Activated gamma-delta T cell treated with Interleukin-2 at 50 U/mL for 16 hours (primary cell): ENCODE results near the gene CNIH3.

ENCODE experiments used
- DNase-seq: peaks from one replicate; pipeline ENCODE4 v3.0.0-alpha.2; 2020

The CNIH3 gene

DNA sequence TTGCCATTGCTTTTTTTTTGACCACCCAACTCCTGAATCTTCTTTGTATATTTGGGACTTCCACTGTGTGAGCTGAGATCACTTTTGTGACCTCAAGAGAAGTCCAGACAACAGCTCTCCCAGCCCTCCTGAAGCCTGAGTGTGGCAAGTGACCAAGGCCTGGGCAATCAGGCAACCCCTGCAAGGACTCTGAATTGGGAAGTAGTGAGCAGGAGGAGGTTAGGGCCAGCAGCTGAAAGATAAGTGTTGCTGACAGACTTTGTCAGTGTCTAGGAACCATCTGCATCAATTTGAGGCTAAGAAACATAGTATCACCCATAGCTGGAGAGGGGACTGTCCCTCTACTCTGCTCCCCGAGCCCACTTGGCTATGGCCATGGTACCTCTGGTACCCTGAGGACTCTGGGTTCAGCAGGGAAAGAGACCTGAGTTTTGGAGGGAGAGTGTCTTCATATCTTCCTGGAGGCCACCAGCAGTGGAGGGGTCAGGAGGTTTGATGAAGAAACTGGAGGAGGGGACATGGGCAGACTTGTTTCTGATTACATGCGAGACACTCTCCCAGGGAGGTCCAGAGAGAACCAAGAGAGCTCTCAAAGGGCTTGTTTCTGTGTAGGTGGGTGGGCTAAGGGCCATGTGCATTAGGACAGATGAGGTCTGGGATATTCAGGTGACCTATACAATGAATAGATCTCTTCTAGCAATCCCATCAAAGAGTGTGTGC lies 166.3 kb downstream of the CNIH3 start:
- no peak for DNase-seq

DNA sequence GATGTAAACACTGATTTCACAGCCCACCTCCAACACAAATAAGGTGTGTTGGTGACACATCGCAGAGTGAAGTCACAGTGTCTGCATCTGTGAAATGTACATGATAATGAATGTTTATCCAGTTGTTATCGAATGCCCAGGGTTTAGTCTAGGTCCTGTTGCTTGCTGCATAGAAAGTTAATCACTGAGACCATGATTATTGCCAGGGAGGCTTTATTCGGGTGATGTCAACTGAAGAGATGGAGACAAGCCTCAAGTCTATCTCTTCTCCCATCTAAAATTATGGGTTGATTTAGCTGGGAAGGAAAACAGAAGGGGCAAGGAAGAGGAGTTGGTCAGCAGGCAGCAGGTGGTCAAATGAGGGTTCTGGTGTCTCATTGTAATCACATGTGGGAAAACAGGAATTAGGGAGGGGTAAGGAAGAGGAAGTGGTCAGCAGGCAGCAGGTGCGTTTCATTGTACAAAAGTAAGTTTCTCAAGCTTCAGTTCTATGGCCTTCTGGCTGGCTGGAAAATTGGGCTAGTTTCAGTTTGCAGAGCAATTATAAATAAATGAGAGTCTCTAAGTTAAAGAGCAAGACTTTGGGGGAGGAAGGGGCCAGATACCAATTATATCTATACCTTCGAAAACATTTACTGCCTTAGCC lies 167.0 kb downstream of the CNIH3 start:
- no peak for DNase-seq

DNA sequence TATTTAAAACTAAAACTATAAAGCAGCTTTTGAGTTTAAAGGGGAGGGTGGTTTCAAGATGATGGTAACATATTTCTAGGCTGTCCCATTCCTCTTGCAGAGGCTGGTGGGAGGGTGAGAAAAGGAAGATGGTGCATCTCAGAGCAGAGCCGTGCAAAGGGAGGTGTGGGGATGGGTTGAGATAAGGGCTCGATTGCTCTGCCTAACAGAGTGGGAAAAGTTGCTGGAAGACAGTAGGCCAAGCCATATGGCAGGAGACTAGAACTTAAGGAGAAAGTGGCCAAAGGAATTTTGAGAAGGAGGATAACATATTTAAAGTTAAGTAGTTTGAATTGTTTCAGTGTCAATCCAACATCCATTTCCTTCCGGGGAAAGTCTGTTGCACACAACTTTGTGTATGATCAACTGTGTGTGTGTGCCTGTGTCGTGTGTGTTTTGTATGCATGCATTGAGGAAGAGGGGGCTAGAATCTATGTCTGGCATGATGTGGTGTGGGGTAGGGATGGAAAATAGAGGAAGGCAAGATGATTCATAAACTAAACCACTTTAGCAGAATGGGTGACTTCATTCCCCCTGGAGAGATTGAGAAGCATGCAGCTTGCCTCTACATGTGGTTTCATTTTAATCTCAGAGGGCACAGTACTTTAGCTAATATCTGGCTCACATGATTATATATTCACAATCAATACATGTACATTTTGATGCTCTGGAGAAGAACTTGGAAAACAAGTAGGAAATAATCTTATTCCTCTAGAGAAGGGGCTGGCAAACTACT lies 168.3 kb downstream of the CNIH3 start:
- no peak for DNase-seq

DNA sequence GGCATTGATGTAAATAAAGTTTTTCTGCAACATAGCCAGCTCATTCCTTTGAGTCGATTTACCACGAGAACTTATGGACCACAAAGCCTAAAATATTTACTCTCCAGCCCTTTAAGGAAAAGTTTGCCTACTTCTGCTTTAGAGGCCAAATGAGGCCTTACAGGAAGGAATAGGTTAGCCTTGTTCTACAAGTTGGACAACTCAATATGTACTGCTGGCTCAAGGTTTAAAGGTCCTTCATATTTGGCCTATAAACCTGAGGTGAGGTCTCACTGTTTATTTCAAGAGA lies 168.9 kb downstream of the CNIH3 start:
- no peak for DNase-seq

DNA sequence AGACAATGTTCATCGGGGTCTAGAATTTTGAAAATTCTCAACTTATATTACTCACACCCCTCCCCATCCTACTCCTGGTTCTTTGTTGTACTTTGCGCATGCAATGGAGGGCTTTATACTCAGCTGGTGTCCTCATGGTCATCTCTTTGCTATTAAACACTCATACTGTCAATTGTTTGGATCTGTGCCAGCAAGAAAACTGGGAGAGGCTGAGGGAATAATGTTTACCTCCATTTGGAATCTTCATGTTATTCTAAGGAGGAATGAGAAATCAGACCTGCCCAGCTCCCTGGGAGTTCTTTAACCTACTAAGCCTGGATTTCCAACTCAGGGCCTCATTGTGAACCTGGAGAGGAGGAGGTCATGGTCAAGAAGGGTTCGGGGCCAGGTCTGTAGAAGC lies 169.5 kb downstream of the CNIH3 start:
- no peak for DNase-seq

DNA sequence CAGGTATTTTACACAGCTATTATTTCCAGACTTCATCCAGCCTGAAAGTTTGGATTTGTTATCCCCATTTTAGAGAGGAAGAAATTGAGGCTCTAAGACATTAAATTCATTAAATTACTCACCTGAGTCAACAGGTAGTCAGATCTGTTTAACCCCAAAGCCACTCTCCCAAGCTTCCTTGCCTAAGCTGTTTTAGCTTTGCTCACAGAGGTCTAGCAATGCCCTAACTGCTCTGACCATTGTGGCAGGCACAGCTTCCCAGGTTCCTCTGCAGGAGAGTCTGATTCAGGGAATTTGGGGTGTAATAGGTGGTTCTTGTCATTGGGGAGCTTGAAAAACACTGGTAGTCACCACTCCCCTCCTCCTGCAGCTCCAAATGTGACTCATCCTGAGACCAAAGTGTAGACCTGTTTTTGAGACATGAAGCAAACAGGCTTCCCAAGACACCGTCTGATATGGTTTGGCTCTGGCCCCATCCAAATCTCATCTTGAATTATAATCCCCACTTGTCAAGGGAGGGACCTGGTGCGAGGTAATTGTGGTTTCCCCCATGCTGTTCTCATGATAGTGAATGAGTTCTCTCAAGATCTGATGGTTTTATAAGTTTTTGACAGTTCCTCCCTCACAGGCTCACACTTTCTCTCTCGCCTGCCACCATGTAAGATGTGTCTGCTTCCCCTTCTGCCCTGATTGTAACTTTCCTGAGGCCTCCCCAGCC lies 170.6 kb downstream of the CNIH3 start:
- no peak for DNase-seq

DNA sequence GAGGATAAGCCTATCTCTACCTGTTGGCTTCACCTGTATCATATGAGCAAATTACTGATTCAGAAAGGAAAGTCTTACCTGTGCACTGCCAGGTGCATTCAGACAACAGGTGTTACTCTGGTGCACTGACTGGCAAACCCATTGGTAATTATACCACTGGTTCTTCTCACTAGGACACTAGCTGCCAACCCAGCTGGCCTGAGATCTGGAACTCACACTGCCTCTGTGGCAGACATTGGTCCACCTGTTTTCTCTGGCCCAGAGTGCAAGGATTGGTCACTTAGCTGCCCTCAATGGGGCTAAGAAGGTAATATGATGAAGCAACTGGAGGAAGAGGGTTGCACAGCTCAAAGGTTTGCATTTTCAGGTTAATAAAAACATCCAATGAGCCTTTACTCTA lies 173.2 kb downstream of the CNIH3 start:
- DNase-seq, result no peak
